GM18858 (cell line): Measurements from ENCODE around the gene RTTN.
"Not testable (repeated sequence)": the region's sequence is repeated elsewhere in the genome, so short reads cannot be mapped to it uniquely, and the experiment has no call there.

Source experiments
- ATAC-seq: cut with Tn5 transposase; IDR thresholded peaks from one replicate; pipeline ENCODE4 v1.9.1; 2021; ENCODE audit not compliant: unreplicated experiment

The RTTN gene, protein sequence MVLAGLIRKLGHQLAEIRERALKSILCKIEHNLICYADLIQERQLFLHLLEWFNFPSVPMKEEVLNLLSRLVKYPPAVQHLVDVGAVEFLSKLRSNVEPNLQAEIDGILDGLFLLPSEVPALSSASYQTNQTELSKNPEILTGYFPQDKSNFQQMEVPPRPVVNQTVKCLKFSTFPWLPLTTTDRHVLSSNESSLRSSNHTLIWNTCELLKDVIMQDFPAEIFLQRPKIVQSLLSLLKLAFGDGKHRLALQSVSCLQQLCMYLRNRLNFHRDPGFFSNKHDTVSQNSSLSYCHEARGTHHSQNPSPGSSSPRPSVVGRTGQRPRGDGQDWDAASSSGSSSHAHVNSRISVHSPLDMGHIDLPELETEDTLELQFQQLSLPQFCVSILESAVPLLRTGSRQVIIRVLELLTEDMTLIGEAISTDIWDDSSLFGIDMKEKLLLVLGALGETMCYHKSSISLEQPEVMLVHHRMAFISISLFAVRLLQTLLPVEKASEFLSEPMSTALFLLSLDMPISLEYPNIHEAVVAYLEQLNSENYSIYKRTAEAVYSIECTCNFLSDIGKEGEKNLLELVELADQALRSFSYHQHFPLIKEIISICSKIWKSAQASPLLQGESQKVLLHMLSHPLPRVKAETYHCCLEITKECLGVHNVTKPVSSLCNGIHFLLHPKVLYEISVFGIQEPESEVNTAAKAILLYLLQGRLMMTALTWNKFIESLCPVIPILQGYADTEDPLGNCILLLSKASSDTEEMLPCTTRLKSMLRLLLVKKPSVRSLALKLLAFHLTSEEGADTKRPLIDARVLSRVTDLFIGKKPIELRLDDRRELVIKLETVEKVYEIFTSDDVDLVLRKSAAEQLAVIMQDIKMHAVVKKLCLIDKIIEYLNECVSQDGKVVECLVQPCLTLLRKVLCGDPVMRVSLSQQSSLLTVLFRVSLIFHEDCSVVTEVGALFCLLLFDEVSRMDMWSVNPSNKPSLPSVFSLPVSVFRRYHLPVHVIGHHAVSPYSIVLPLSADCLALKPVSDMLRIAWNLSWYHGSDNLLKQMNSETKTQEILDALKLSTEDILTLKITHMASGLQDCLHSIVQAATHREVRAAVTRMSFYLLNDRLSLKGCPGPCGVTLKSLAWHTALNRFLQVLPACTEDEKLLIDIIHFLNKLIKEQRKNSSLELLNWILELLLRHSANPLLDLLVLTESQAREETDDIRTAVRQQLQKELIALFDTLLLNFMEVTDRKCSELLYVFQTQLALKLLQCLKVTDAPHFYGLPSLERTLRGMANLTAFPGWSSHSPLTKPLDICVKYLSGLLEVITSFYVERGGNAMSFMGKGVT (N-terminal part only)

DNA sequence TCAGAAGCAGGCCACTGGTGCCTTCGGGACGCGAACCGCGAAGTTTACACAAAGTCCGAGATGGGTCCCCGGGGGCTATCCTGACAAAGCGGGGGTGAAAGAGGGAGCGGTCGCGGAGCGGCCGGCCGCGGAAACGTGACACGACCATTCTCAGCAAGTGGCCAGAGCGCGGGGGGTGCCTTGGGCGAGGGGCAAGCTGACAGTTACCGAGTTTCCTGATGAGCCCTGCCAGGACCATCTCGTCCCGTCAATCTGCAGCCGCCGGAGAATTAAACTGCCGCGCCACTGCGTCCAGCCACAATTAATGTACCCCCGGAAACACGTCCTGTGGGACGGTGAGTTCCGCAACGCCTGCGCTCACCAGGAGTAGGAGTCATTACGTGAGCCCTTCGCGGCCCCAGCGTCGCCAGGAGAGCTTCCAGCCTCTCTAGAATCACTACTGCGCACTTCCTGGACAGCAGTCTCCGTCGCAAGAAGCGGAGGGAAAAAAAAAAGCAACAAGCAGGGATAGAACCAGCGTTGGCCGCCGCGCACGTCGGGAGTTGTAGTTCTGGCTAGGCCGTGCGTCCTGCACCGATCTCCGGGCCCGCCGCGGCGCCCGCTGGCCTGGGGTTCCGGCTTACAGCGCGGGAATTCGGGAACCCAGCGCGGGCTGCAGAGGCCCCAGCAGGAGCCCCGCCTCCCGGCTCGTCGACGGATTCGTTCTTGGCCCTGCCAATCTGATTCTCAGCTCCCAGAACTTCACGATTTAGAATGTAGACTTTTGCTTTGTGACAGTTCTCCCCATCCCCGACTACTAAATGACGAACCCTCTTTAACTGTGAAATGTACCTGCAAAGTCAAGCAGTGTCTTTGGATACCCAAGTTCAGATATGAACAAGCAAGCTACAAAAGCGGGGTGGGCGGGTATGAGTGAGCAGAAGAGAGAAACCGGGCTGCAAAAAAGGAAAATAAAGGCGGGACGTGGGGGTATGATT lies at the start of gene RTTN:
Gene RTTN, minus strand, starts transcription at position 267 of the 977 bp plus-strand sequence. Its CDS starts 29 bp downstream, at position 238.
- ATAC-seq, result peak; percentile 95

DNA sequence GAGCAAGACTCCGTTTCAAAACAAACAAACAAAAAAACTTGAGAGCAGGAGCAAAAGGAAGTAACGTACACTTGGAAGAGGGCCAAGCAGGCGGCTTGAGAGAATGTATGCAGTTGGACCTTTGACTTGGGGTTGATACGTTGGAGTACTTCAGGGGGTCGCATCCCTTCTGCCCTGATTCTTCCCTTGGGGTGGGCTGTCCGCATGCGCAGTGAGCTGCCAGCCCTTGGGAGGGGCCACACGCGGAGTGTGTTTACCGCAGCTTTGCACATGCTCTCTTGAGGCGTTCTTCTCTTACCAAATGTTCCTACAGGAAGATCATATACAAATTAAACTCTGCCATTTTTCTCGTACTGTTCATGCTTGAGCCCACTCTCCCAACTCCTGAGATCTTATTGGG lies 45.3 kb upstream of the RTTN start:
- ATAC-seq, result no peak

- ATAC-seq, result not testable (repeated sequence)
Measured at GRCh38 chr18:70249861-70250260, 44.4 kb upstream of the RTTN start.

GRCh38 chr18:70249118-70249517 lies 43.6 kb upstream of the RTTN start:
- ATAC-seq, result no peak

GRCh38 chr18:70246061-70246466 lies 40.6 kb upstream of the RTTN start:
- ATAC-seq, result no peak

GRCh38 chr18:70243131-70243929 lies 37.8 kb upstream of the RTTN start:
- ATAC-seq, result no peak

DNA sequence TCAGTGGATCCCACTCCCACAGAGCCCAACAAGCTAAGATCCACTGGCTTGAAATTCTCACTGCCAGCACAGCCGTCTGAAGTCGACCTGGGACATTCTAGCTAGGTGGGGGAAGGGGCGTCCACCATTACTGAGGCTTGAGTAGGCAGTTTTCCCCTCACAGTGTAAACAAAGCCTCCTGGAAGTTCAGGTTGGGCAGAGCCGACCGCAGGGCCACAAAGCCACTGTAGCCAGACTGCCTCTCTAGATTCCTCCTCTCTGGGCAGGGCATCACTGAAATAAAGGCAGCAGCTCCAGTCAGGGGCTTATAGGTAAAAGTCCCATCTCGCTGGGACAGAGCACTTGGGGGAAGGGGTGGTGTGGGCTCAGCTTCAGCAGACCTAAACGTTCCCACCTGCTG lies 31.4 kb upstream of the RTTN start:
- ATAC-seq, result not testable (repeated sequence)

GRCh38 chr18:70235478-70235877 lies 30.0 kb upstream of the RTTN start:
- ATAC-seq, result no peak

DNA sequence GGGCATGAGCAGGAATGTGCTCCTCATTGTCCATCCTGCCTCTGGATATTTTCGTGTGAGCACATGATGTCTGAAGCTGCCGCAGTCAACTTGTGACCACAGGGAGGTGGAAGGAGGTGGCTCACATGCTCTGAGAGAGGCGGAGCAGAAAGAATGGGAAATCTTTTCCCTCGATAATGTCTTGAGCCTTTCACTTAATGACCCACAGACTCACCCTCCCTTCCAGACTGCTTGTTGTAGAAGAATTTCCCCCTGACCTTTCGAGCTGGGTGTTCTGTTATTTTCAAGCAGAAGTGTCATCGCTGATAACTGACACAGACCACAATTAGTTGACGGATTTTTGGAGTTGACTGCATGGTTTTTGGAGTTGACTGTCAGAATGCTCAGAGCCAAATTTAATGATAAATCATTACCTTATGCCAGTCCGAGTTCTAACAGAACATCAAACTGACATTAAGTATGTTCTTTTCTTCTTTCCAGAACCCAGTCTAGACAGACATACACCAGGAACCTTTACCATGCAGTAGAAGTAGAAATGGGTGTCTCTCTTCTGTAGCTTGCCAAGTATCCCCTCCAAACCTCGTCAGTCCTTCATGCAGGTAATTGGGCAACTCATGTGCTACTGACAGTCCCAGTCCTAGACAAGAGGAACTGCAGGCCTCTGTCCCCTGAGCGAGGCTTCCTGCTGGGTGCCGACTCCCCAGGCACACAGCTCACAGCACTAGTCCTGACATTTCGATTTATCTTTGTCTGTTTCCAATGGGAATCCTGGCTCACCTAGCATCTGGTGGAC lies 29.4 kb upstream of the RTTN start:
- no peak for ATAC-seq

- no peak for ATAC-seq
Measured at GRCh38 chr18:70233974-70234373, 28.5 kb upstream of the RTTN start.

GRCh38 chr18:70232261-70232660 lies 26.8 kb upstream of the RTTN start:
- no peak for ATAC-seq

DNA sequence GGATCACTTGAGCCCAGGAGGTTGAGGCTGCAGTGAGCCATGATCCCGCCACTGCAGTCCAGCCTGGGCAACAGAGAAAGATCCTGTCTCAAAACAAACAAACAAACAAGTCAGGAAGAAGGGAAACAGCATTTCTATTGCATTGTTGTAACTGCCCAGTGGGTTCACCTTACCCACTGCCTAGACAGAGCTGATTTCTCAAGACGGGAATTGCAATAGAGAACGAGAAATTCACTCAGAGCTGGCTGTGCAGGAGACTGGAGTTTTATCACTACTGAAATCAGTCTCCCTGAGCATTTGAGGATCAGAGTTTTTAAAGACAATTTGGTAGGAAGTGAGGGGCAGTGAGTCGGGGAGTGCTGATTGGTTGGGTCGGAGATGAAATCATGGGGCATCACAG lies 24.2 kb upstream of the RTTN start:
- no peak for ATAC-seq

DNA sequence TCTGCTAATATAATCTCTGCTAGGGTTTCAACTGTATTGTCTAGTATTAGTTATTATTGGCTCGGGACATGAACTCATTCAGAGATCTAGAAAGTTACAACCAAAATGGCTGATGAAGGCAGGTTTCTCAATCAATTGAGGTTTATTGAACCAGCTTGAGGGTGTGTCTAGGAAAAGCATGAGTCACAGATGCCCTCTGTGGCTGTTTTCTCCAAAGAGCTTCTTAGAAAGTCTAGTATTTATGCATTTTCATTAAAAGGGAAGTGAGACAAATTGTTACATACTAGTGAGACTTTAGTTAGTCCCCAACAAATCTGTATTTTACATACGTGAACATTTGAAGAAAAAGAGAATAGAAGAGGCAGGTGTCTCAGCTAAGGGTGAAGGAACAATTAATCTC lies 23.0 kb upstream of the RTTN start:
- ATAC-seq, result no peak

GRCh38 chr18:70227438-70227837 lies 22.0 kb upstream of the RTTN start:
- ATAC-seq, result no peak

DNA sequence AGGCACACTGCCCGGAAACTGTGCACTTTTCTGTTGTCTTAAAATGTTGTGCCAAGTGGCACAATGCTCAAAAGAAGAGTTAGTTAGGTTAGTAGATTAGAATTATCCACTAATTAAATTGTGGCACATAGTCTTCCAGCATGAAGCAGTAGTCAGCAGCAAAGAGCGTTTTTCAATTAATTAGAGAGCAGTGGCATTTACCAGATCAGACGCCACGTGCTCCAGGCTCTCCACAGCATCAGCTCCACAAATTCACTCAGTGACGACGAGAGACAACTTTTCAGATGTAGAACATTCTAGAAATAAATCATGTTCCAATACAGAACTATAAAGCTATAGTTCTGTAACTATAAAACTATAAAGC lies 16.4 kb upstream of the RTTN start:
- ATAC-seq, result no peak

DNA sequence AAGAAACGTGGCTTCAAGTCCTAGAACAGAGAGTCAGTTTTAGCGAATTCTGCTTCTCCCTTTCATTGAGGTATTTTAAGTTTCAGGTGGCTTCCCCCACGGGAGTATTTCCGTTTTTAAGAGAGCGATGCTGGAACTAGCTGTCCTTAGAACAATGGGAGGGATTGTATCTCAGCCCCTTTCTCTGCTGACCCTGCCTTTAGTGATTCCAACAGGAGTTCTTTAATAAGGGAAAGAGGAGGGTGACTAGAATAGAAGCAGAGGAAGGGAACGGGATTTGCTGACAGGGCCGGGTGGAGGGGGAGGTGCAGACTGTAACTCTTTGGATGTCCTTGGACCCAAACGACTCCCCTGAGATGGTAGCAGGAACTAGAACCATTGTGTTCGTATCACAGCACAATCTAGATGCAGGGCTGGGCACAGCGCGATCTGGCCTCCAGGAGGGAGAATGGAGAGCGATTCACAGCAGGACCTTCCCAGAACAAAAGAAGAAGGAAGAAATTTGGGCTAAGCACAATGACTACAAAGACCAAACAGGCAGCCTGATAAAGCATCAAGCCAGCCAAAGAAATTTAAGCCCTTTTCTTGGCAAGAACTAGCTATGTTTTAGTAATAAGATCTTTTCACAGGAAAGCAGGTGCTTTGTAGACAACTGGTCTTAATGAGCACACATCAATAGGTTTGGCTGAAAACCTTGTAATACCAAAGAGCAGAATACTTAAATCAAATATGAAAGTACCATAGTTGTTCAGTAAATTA lies 15.8 kb upstream of the RTTN start:
- no peak for ATAC-seq

- ATAC-seq, result no peak
Measured at GRCh38 chr18:70220628-70221027, 15.1 kb upstream of the RTTN start.

GRCh38 chr18:70219688-70220087 lies 14.2 kb upstream of the RTTN start:
- ATAC-seq, result no peak
